ENCODE data around the gene EI24. TPM values are rescaled to one million over a fixed set of nuclear protein-coding genes. Genes with fewer than 3 reads are reported as not detected.

Gene EI24
- total RNA-seq, 1 experiment from 2014 or later: 151 TPM

DNA sequence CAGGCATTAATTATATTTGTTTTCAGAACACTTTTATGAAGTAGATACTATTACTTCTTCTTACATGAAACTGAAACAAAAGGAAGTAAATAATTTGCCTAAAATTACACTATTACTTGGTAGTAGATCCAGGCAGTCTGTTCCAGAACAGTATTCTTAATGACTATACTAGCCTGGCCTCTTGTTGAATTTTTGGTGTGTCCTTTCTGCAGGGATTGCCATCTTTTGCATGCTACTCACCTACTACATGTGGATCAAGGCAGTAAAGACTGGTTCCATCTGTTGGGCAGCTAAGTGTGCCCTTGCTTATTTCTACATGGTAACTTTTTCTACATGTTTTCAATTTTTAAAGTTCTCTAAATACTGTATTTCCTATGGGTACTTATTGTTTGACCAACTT, 36.1 kb downstream of the EI24 start:
- H2BK20ac ChIP-seq (ENCODE audit: low read depth, low read length, poor library complexity, severe bottlenecking): no peak overlapping the region
- no peak for DNase-seq
- TF ChIP-seq, protein P1, sequence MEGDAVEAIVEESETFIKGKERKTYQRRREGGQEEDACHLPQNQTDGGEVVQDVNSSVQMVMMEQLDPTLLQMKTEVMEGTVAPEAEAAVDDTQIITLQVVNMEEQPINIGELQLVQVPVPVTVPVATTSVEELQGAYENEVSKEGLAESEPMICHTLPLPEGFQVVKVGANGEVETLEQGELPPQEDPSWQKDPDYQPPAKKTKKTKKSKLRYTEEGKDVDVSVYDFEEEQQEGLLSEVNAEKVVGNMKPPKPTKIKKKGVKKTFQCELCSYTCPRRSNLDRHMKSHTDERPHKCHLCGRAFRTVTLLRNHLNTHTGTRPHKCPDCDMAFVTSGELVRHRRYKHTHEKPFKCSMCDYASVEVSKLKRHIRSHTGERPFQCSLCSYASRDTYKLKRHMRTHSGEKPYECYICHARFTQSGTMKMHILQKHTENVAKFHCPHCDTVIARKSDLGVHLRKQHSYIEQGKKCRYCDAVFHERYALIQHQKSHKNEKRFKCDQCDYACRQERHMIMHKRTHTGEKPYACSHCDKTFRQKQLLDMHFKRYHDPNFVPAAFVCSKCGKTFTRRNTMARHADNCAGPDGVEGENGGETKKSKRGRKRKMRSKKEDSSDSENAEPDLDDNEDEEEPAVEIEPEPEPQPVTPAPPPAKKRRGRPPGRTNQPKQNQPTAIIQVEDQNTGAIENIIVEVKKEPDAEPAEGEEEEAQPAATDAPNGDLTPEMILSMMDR (conservative IDR thresholded peaks at IDR 0.05): no peak
- no peak overlapping the region for H3K56ac ChIP-seq (ENCODE audit: insufficient read length, low read depth, low read length)
- no peak overlapping the region for H3K23ac ChIP-seq (ENCODE audit: insufficient read length, low read depth, low read length)
- no peaks in the 10 kb centered on the region for H3K79me2 ChIP-seq (ENCODE audit: insufficient read depth, low read length)
- H3K4me3 Mint-ChIP-seq: no peak overlapping the region
- no peaks in the 10 kb centered on the region for H3K27me3 Mint-ChIP-seq (ENCODE audit: low read depth)
- no peak overlapping the region for H2AK5ac ChIP-seq (ENCODE audit: insufficient read length, low read length)
- no peak overlapping the region for H2BK5ac ChIP-seq (ENCODE audit: insufficient read length, low read length)
- no peak overlapping the region for H4K91ac ChIP-seq (ENCODE audit: insufficient read length, low read depth, low read length)
- H2AFZ ChIP-seq (ENCODE audit: low read length): no peak overlapping the region
- H3K9me3 ChIP-seq (ENCODE audit: control insufficient read depth, low read depth, low read length): no peaks in the 10 kb centered on the region
- no peak overlapping the region for H3K18ac ChIP-seq (ENCODE audit: insufficient read length, low read depth, low read length)
- no peak overlapping the region for H3K27ac Mint-ChIP-seq
- no peaks in the 10 kb centered on the region for H3K23me2 ChIP-seq (ENCODE audit: insufficient read length, low read depth, low read length, poor library complexity, severe bottlenecking)
- H3K79me1 ChIP-seq (ENCODE audit: insufficient read depth, low read depth, low read length, poor library complexity, severe bottlenecking): peaks cover 3% of the 10 kb centered on the region
- no peaks in the 10 kb centered on the region; a peak in 1 of 5 replicates for H3K9me3 Mint-ChIP-seq
- no peak overlapping the region for H3K4me2 ChIP-seq (ENCODE audit: insufficient read depth, insufficient read length, low read length)
- no peaks in the 10 kb centered on the region for H3K4me1 ChIP-seq (ENCODE audit: insufficient read depth, low read length)
- H3K4me1 Mint-ChIP-seq: no peaks in the 10 kb centered on the region
- H3T11ph ChIP-seq (ENCODE audit: low read length): no peak overlapping the region
- no peak overlapping the region for H3K4ac ChIP-seq (ENCODE audit: low read depth, low read length)
- no peaks in the 10 kb centered on the region for H4K20me1 ChIP-seq (ENCODE audit: control insufficient read depth, insufficient read depth, insufficient read length)
- H3K14ac ChIP-seq (ENCODE audit: insufficient read depth, low read length): no peak overlapping the region
- H2BK12ac ChIP-seq (ENCODE audit: insufficient read length, low read depth, low read length): no peak overlapping the region
- H4K8ac ChIP-seq (replicated peaks; ENCODE audit: insufficient read length, low read depth, low read length): no peak overlapping the region
- peaks cover 27 to 88% (median 80%) of the 10 kb centered on the region in 3 experiments; a peak in 6 of 7 replicates for H3K36me3 Mint-ChIP-seq (ENCODE audit: insufficient read depth in 1 of 3, low read depth in 3 of 3)
- no peak overlapping the region for H4K5ac ChIP-seq (ENCODE audit: insufficient read length, low read depth, low read length)
- no peak overlapping the region for H3K9ac ChIP-seq (ENCODE audit: extremely low read depth, insufficient read length, low read length)
- no peaks in the 10 kb centered on the region for H3K27me3 ChIP-seq (ENCODE audit: insufficient read depth, low read length)
- no peak overlapping the region for H2BK15ac ChIP-seq (ENCODE audit: low read depth, low read length)
- H2BK120ac ChIP-seq (ENCODE audit: low read depth, low read length, poor library complexity, severe bottlenecking): no peak overlapping the region
- H3K27ac ChIP-seq (ENCODE audit: insufficient read length, low read depth, low read length): no peak overlapping the region

Data from H9 (cell line).